Jurkat, Clone E6-1 (cell line): ENCODE results near the gene RCAN1.

Experiments used
- DNase-seq: peaks from one replicate; pipeline ENCODE4 v3.0.0-alpha.2; 2011; ENCODE audit warnings: low read depth, low spot score
- H3K4me3 ChIP-seq: 2 replicates; pipeline ENCODE4 v1.5.1; 2011; ENCODE audit warnings: mild to moderate bottlenecking, low read length, control low read depth, moderate library complexity

The RCAN1 gene

DNA sequence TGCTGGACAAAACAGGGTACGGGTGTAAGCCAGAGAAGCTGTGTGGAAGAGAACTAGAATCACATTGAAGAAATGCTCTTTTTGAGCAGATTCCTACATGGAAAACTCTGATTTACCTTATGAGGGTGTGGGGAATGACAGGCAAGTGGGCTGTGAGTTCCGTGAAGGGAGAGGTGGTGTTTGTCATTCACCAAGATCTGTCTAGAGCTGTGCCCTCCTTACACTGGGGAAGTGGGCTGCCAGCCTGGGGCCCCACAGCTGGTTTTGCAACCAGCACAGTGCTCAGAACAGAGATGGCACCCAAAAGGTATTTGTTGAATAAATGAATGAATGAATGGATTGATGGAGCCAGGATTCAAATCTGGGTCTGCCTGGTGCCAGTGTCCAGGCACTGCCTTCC, 10.4 kb downstream of the RCAN1 start:
- no peak overlapping the region for H3K4me3 ChIP-seq
- DNase-seq: no peak

DNA sequence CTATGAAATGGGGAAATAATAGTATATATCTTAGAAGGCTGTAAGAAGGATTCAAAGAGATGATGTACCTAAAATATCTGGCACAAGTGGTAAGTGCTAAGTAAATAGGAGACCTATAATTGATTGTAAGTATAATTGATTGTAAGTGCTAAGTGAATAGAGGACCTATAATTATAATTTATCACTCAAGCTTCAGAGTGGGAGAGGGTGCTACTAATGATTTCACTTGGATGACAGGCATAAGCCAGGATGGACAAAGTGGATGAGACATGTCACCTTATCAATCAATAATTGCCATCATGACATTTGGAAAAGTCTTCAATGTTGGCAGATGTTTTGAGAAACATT, 11.2 kb downstream of the RCAN1 start:
- DNase-seq: no peak
- H3K4me3 ChIP-seq: no peak overlapping the region

DNA sequence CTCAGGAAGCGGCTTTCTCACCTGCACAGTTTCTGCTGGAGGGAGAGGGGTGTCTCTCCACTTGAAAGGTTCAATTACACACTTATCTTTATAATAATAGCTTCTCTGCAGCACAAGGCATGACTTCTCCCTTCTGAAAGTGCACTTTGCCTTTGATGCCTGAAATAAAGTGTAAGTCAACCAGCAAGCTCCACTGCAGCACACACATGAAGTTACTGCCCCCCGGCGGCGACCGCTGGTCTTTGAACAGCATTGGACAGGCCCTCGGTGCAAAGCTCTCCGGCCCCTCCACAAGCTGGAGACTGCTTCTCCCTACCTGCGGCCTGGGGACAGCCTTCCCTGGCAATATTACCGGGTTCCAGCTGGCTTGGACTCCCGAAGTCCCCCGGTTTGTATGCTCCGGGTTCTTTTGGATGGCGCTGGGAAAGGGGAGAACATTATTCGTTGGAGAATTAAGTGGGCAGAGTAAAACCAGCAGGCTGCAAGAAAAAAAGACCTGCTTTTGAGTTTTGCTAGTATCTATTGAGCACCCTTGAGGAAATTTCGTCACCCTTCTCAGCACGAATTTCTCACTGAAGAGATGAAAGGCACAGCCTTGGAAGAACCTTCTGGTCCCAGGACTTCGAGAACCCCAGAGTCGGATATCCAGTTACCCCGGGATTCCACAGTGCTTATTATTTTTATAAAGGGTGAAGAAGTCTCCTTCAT, 11.8 kb downstream of the RCAN1 start:
- H3K4me3 ChIP-seq: no peak overlapping the region
- no peak for DNase-seq

DNA sequence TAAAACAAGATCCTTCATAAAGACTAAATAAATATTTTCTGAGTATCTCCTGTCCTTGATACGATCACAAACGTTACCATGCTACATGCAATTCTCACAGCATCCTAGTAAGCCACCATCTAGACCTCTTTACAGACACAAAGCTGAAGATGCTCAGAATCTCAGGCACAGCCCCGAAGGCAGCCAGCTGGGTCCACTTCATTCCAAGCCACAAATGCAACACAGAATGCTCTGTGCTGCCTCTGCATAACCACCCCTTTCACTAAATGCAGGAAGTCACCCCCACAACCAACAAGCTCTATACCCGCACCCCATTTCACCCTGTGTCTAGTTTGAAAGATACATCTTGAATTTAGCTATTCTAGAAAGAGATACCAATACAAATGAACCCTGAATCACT, 12.9 kb downstream of the RCAN1 start:
- DNase-seq: no peak
- no peak overlapping the region for H3K4me3 ChIP-seq

DNA sequence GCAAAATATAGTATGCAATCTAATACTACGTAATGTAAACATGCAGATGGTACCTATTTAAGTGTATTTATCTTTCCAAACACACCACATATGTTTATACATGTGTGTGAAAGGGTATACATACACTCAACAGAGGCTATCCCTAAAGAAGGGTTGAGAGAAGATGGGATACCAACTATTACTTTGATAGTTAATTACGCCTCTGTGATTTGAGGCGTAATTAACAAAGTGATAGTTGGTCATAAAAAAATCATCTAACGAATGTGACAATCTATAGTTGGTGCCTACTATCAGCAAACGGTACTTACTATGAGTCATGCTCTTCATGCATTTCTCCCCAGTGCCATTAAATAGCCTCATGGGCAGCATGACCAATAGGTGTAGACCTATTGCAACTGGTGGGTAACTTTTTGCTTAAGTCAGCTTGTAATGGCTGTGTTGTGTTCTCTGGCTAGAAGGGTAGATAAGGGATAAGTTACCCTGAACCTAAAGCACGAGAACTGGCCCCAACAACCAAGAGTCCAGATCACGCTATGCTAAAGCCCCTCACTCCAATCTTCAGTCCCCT, 15.3 kb downstream of the RCAN1 start:
- H3K4me3 ChIP-seq: no peak overlapping the region
- DNase-seq: no peak

DNA sequence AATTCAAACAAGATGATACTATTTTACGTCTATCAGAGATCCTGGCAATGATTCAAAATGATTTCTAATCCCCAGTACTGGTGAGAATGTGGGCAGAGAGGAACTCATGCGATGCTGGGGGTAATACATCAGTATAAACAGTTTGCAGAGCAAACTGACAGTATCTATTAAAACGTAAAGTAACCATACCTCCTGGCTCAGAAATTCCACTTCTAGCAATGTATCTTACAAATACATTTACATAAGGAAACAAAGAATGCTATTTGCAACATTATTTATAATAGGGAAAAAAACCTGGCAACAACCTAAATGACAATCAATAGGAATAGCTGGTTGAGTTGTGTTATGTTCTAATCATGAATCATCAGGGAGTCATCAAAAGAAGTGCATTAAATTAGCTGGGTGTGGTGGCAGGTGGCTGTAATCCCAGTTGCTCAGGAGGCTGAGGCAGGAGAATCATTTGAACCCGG, 15.9 kb downstream of the RCAN1 start:
- H3K4me3 ChIP-seq: no peak overlapping the region
- DNase-seq: no peak

DNA sequence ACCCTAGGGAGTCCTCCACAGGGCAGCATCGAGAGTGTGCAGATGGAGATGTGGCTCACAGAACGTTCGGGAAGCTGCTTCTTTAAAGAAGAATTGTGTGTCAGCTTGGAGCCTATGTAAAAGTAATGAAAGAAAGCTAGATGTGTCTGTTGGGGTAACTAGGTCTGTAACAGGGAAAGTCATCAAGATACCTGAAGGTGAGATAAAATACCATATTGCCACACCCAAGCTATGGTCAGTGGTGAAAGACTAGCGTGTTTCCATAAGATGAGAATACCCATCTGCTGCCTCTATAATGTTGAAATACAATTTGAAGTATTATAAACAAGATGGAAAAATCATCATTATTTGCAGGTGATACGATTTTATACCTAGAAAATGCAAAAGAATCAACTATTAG, 17.5 kb downstream of the RCAN1 start:
- DNase-seq: no peak
- H3K4me3 ChIP-seq: no peak overlapping the region

DNA sequence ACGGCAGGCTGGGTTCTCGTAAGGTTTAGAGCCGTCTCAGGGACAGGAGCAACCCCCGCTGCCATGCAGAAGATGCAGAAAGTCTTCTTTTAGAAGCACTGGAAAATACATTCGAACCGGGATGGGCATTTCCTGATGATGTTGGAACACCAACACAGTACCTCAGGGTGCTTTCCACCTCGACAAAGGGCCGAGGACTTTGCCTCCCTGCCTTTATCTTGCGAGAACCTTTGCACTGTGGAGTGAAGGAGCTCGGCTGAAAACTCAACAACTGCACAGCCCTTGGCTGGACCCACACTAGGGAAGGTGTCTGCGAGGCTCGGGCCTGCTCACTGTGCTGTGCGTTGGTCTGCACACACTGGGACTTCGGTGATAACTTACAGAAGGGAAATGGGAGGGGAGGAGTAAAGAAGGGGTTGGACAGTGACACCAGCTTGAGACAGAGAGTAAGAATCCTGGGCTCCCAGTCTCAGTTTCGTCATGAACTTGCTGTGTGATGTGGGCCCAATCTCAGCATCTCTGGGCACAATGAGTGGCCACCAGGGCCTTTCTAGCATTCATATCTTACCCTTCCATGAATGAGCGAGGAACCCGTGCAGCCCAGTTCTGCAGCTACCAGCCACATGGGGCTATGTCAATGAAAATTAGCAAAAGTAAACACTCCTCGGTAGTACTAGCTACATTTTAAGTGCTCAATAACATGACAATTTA, 18.2 kb downstream of the RCAN1 start:
- no peak for DNase-seq
- H3K4me3 ChIP-seq: no peak overlapping the region

DNA sequence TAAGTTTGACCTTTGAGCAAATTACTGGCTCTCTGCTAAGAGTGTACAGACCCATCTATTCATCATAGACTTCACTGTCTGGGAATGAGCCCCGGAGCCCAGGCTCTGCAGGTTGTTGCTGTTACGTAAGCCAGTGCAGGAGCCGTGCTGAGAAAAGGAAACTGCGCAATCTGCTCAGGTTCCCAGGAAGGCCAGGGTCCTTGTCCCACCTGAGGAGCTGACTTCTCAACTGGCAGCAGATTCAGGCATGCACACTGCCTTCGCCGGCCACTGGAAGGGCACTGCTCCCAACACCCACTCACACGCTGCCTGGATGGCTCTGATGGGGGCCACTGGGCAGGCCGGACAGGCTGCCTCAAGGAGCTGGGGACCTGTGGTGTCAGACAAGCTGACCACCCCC, 19.5 kb downstream of the RCAN1 start:
- no peak overlapping the region for H3K4me3 ChIP-seq
- DNase-seq: no peak

DNA sequence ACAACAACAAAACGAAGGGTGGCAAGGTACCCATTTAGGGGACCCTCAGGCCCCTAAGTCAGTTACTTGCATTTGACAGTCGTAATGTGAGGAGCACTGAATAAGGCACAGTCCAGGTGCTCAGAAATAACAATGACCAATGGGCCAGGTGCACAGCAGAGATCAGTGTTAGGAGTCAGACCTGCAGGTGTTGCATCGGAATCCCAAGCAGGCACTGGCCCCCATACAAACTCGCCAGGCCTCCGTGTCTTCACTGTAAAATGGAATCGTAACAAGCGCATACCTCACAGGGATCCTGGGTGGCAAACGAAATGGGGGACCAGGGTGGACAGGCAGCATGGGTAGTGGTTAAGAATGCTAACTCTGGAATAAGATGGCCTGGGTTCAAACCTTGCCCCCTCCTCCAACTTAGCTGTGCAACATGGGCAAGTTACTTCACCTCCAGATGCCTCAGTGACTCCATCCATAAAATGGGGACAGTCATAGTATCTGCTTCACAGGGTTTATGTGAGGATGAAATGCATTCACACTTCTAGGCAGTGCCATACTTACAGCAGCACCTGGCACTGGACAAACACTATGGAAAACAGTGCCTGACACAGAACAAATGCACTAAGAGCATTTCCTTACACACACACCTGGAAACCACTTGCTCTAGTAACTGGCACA, 20.2 kb downstream of the RCAN1 start:
- DNase-seq: no peak
- H3K4me3 ChIP-seq: no peak overlapping the region

DNA sequence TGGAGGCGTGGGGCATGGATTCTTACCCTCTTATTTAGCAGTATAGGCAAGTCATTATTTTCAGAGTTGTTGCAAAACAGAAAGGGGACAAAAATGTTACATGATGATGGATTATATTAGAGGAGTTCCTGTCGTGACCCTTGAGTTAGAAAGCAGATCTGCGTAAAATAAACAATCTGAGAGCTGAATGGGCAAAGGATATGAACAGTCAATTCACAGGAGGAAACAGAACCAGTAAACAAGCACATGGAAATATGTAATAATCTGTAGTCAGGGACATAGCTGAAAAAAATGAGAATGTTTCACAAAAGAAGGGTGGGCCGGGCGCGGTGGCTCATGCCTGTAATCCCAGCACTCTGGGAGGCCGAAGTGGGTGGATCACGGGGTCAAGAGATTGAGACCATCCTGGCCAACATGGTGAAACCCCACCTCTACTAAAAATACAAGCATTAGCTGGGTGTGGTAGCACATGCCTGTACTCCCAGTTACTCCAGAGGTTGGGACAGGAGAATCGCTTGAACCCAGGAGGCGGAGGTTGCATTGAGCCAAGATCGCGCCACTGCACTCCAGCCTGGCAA, 20.9 kb downstream of the RCAN1 start:
- DNase-seq: no peak
- H3K4me3 ChIP-seq: no peak overlapping the region

DNA sequence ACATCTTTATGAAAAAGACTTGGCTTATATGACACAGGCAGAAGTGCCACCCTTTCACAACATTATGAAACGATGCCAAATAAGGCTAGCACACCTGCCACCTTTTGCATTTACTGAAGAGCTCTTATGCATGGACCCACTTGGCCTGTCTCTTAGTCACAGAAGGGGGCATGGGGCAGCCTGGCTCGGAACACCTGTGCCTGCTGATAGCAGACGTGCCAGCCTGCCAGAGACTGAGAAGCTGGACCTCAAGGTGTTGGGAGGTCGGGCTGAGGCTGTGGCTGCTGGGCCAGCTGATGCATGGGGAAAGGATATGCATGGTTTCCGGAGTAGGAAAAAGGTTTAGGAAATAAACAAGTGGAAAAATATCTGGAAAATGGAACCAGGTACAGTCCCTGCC, 21.5 kb downstream of the RCAN1 start:
- no peak overlapping the region for H3K4me3 ChIP-seq
- DNase-seq: no peak

DNA sequence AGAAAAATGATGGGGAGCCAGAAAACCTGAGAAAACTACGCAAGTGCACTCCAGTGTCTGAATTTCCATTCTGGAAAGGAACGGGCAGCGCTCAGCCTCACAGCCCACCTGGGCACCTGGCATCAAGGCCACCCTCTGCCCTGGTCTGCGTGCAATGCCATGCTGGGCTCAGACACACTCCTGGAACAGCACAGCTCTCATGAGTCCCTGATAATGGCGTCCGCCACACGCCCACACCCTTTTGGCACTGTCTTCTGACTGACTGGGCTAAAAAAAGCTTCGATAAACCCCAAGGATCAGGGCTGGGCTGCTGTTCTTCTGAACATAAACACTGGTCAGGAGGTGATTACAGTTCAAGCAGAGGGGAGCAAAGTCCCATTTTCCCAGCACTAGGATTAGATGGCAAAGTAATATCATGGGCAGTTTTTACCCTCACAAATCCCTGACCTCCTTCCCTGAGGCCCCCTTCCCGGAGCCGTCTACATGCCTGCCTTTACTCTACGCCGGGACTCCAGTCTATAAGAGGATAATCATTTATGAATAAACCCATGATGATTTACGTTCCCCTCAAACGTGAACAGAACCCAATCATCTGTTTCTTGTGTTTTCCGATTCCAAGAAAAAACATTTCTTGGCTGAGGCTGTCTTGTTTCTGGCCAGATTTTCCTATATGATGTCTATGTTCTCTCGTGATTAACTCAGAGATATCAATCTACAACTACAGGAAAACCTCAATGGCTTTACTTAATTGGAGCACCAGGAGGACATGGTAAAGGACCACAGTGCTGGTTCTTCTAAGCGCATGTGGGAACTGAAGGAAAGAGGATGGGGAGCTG, 22.6 kb downstream of the RCAN1 start:
- no peak for DNase-seq

DNA sequence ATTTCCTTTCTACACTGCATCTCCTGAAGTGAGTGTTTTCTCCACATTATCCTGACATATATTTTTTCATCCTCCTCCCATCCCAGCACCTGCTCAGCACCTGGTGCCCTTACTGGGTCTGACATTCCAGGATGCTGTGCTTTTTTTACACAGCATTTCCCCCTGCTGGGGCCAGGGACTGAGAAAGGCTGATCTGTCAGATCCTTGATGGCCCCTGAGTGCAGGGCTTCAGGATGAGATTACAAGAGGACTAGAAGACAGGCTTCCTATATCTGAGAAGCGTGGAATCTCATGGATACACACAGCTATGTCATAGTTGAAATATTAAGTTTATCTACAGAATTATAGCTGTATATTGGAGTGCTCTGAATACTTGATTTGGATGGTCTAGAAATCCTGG, 24.4 kb downstream of the RCAN1 start:
- no peak overlapping the region for H3K4me3 ChIP-seq
- DNase-seq: no peak

More for the DNA sequence above, 22.6 kb downstream of the RCAN1 start:
- H3K4me3 ChIP-seq: no peak overlapping the region

DNA sequence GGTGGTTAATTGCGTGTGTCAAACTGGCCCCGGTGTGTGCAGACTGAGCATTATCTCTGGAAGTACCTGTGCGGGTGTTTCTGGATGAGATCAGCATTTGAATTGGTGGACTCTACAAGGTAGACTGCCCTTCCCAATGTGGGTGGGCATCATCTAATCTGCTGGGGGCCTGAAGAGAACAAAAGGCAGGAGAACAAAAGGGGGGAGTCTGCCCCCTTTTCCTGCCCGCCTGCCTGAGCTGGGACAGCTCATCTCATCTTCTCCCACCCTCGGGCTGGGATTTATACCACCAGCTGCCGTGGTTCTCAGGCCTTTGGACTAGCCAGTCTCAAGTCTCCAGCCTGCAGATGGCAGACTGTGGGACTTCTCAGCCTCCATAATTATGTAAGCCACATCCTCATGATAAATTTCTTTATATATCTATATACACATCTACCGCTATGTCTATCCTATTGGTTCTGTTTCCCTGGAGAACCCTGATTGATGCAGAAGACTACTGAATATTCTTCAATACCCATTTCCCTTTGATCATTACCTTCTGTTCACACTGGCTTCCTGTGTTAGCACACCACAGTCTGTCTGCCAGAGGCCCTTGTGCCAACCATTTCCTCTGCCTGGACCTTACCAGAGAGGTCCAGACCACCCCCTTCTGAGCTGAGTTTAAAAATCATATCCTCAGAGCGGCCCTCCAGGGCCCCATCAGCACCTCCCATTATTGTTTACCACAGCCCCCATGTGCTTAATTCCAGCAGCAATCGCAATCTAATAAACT, 25.2 kb downstream of the RCAN1 start:
- H3K4me3 ChIP-seq: no peak overlapping the region
- no peak for DNase-seq

DNA sequence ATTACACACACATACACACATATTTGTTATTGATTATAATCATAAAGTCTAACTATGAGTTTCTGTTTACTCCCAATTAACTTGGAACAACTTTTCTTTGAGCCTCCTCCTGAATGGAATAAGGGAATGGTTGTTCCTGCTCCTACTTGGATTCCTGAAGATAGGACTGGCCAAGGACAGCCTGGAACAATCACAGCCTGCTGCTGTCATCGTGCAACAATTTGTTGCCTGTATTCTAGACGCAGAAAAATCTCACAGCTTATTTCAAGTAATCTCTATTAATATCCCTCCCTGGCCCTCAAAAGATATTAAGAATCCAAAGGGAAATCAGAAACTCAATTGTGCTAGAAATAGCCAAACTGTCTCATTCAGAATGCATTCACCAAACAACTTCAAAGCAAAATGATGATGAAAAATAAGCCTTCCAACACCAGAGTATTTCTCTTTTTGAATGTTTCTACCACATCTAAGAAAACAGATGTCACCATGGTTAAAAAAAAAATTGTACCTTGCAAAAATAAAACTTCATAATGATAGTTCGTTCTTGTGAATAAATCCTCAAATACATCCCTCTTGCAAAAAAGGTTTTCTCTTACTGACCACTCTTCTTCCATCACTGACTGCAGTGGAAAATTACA, 30.9 kb downstream of the RCAN1 start:
- H3K4me3 ChIP-seq: no peak overlapping the region
- DNase-seq: peak; percentile 41

DNA sequence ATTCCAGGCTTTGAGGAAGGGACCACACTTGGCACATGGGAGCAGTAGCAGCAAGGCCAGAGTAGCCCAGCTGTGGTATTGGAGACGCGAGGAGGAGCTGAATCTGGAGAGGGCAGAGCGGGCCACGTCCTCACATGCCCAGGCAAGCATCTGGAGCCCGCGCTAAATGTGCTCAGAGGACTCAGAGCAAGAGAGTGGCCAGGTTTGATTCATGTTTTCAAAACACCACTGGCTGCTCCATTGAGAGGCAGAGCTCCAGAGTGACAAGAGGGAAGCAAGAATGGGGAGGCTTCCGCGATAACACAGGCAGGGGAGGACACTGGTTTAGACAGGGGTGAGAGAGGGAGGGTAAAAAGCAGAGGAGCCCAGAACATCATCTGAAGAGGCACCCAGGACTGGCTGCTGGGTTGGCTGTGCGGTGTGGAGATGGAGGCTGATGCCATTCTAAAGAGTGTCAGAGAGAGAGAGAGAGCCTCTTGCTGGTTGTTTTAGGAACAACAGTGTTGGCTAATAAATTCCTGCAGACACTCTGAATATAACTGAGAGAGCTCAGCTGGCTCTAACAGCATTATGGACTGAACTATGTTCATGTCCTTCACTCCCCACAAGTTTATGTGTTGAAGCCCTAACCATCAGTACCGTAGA, 32.3 kb downstream of the RCAN1 start:
- no peak overlapping the region for H3K4me3 ChIP-seq
- DNase-seq: peak; percentile 14
